ENCODE results near the gene NUTM2F. TPM values are rescaled to one million over a fixed set of nuclear protein-coding genes. Genes with fewer than 3 reads are reported as not detected.
"Not testable (repeated sequence)": the region's sequence is repeated elsewhere in the genome, so short reads cannot be mapped to it uniquely, and the experiment has no call there.

NUTM2F gene
- total and polyA plus RNA-seq, 2 donors (not counting 1 experiment from before 2014, with no cell fraction given), result not detected

GRCh38 chr9:94277885-94278536 is 50.4 kb downstream of the NUTM2F start:
- H3K27me3 ChIP-seq (replicated peaks in 1 of 4; ENCODE audit: control extremely low read depth in 1 of 4, control insufficient read depth in 3 of 4, insufficient read depth in 4 of 4, low read length in 3 of 4), result no peaks in the 10 kb centered on the region
- Mint-ChIP-seq H3K27ac (no peak overlapping the region), H3K9me3 (ENCODE audit: insufficient read depth) (peaks cover 5% of the 10 kb centered on the region), H3K27me3 (no peaks in the 10 kb centered on the region), H3K4me1 (peaks cover 1% of the 10 kb centered on the region), H3K4me3 (no peak overlapping the region)
- H2AFZ ChIP-seq (ENCODE audit: insufficient read depth, low read depth, low read length, poor library complexity, severe bottlenecking), result no peak overlapping the region
- no peak for ATAC-seq (ENCODE audit: low read depth)
- ChIA-PET CTCF (no interaction called here), POLR2A (no interaction called here)
- peaks cover 13% of the 10 kb centered on the region for H4K20me1 ChIP-seq (ENCODE audit: control insufficient read depth, insufficient read depth, low read length, poor library complexity, severe bottlenecking)
- DNase-seq, result no peak
- intact Hi-C loops (cut with micrococcal nuclease), result no loop called here
- H3K79me2 ChIP-seq (ENCODE audit: control insufficient read depth, insufficient read depth, low read length), result peaks cover 35% of the 10 kb centered on the region
- H3K4me2 ChIP-seq (replicated peaks; ENCODE audit: low read depth, low read length, poor library complexity, severe bottlenecking), result no peak overlapping the region
- H3K27ac ChIP-seq (ENCODE audit: low read length in 2 of 2), result no peak overlapping the region
- H3K4me1 ChIP-seq (ENCODE audit: control insufficient read depth in 2 of 2, insufficient read depth in 2 of 2, low read length in 2 of 2), result no peaks in the 10 kb centered on the region
- no peak overlapping the region for H3K9ac ChIP-seq (ENCODE audit: low read length)
- no peak for TF ChIP-seq CTCF (IDR thresholded peaks at IDR 0.05)
- no peak for TF ChIP-seq EZH2 (IDR thresholded peaks at IDR 0.05; ENCODE audit: borderline replicate concordance, insufficient read depth, low read depth, low read length, poor library complexity, severe bottlenecking)
- WGBS (ENCODE audit: insufficient coverage), result 100% methylated on average over 2 of the region's 6 CpGs
- H3K36me3 ChIP-seq (replicated peaks in 1 of 2; ENCODE audit: control extremely low read depth in 1 of 2, control insufficient read depth in 1 of 2, extremely low read depth in 1 of 2, insufficient read depth in 2 of 2, low read length in 1 of 2), result peaks cover 7 to 41% of the 10 kb centered on the region in 2 experiments
- peaks cover 3 to 12% (median 5%) of the 10 kb centered on the region in 3 donors for H3K9me3 ChIP-seq (ENCODE audit: control extremely low read depth in 1 of 3, control insufficient read depth in 2 of 3, insufficient read depth in 1 of 3, low read length in 2 of 3)
- H3K4me3 ChIP-seq (ENCODE audit: control extremely low read depth in 1 of 5, extremely low read depth in 1 of 5, insufficient read depth in 1 of 5, low read depth in 2 of 5, low read length in 4 of 5), result no peak overlapping the region

GRCh38 chr9:94277029-94277428 is 51.4 kb downstream of the NUTM2F start:
- H3K4me2 ChIP-seq (replicated peaks; ENCODE audit: low read depth, low read length, poor library complexity, severe bottlenecking), result not testable (repeated sequence)

More at GRCh38 chr9:94277029-94277428, 51.4 kb downstream of the NUTM2F start:
- POLR2A ChIA-PET; H2AFZ ChIP-seq (ENCODE audit: insufficient read depth, low read depth, low read length, poor library complexity, severe bottlenecking); H3K9me3 Mint-ChIP-seq (ENCODE audit: insufficient read depth); DNase-seq; intact Hi-C loops (cut with micrococcal nuclease); H3K27ac ChIP-seq (ENCODE audit: low read length in 2 of 2); H3K27ac Mint-ChIP-seq; H3K4me3 Mint-ChIP-seq; H3K4me1 Mint-ChIP-seq; CTCF ChIA-PET; H3K9ac ChIP-seq (ENCODE audit: low read length); H3K4me3 ChIP-seq (ENCODE audit: control extremely low read depth in 1 of 5, extremely low read depth in 1 of 5, insufficient read depth in 1 of 5, low read depth in 2 of 5, low read length in 4 of 5); H3K27me3 ChIP-seq (replicated peaks in 1 of 4; ENCODE audit: control extremely low read depth in 1 of 4, control insufficient read depth in 3 of 4, insufficient read depth in 4 of 4, low read length in 3 of 4); H3K4me1 ChIP-seq (ENCODE audit: control insufficient read depth in 2 of 2, insufficient read depth in 2 of 2, low read length in 2 of 2); ATAC-seq (ENCODE audit: low read depth); H3K27me3 Mint-ChIP-seq: not testable (repeated sequence)
- peaks cover 17% of the 10 kb centered on the region for H4K20me1 ChIP-seq (ENCODE audit: control insufficient read depth, insufficient read depth, low read length, poor library complexity, severe bottlenecking)
- 98% methylated on average over 4 of the region's 4 CpGs for WGBS (ENCODE audit: insufficient coverage)
- peaks cover 3 to 12% (median 5%) of the 10 kb centered on the region in 3 donors for H3K9me3 ChIP-seq (ENCODE audit: control extremely low read depth in 1 of 3, control insufficient read depth in 2 of 3, insufficient read depth in 1 of 3, low read length in 2 of 3)
- peaks cover 7 to 38% of the 10 kb centered on the region in 2 experiments for H3K36me3 ChIP-seq (replicated peaks in 1 of 2; ENCODE audit: control extremely low read depth in 1 of 2, control insufficient read depth in 1 of 2, extremely low read depth in 1 of 2, insufficient read depth in 2 of 2, low read length in 1 of 2)
- peaks cover 42% of the 10 kb centered on the region for H3K79me2 ChIP-seq (ENCODE audit: control insufficient read depth, insufficient read depth, low read length)

Measured in B cell (primary cell).